Transverse colon (tissue), 4 donors: Measurements from ENCODE around the gene STXBP5L.

ENCODE experiments used
- POLR2A ChIP-seq: fragments of 450-650 bp; IDR thresholded peaks from one replicate; pipeline ENCODE4 v1.6.1; 2016; ENCODE audit warnings: antibody characterized with exemption, mild to moderate bottlenecking, moderate library complexity
- POLR2AphosphoS5 ChIP-seq, 3 donors: sonication (generic); formaldehyde crosslinking; IDR thresholded peaks; one replicate each; pipeline ENCODE4 v1.6.1; 2016; ENCODE audit warnings: antibody characterized with exemption in 3 of 3
- TF ChIP-seq, protein P1 (sequence below), 5 experiments: fragments of 200-600 bp in 3 of 5; fragments of 450-650 bp in 2 of 5; sonication (generic) in 3 of 5; IDR thresholded peaks; 1 replicate in 2 of 5; 2 replicates in 3 of 5; pipeline ENCODE4 v1.5.1; 2016 to 2017; ENCODE audit warnings: antibody characterized with exemption in 5 of 5, inconsistent platforms in 3 of 5, mild to moderate bottlenecking in 2 of 5, moderate library complexity in 1 of 5

DNA sequence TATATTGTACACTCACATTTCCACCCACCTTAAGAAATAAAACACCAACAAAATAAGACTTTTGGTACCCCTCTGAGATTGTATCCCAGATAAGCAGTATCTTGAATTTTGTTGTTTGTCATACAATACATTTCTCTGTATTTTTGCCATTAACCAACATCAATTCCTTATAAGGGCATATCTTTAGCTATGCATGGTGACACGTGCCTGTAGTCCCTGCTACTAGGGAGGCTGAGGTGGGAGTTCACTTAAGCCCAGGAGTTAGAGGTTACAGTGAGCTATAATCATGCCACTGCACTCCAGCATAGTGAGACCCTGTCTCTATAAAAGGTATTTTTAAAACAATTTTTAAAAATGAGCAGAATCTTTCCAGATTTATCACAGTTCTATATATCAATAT, 32.5 kb upstream of the STXBP5L start:
- TF ChIP-seq, protein P1, sequence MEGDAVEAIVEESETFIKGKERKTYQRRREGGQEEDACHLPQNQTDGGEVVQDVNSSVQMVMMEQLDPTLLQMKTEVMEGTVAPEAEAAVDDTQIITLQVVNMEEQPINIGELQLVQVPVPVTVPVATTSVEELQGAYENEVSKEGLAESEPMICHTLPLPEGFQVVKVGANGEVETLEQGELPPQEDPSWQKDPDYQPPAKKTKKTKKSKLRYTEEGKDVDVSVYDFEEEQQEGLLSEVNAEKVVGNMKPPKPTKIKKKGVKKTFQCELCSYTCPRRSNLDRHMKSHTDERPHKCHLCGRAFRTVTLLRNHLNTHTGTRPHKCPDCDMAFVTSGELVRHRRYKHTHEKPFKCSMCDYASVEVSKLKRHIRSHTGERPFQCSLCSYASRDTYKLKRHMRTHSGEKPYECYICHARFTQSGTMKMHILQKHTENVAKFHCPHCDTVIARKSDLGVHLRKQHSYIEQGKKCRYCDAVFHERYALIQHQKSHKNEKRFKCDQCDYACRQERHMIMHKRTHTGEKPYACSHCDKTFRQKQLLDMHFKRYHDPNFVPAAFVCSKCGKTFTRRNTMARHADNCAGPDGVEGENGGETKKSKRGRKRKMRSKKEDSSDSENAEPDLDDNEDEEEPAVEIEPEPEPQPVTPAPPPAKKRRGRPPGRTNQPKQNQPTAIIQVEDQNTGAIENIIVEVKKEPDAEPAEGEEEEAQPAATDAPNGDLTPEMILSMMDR (IDR thresholded peaks at IDR 0.05): no peak
- TF ChIP-seq POLR2AphosphoS5 (IDR thresholded peaks at IDR 0.05): no peak
- TF ChIP-seq POLR2A: no peak
